GM23338 (cell line): ENCODE measurements around the gene DCPS. TPM values are rescaled to one million over a fixed set of nuclear protein-coding genes. Genes with fewer than 3 reads are reported as not detected.

Experiments used
- ATAC-seq: fragments of 200-7000 bp; cut with Tn5 transposase; 3 replicates; pipeline ENCODE4 v1.9.1; 2020
- DNase-seq: peaks from one replicate; pipeline ENCODE4 v3.0.0-alpha.2; 2015; ENCODE audit warnings: low spot score
- H2AFZ ChIP-seq: fragments of 200-600 bp; sonication (generic); 2 replicates; pipeline ENCODE4 v1.8.0; 2016; ENCODE audit warnings: antibody characterized with exemption, mild to moderate bottlenecking, moderate library complexity
- H3F3A ChIP-seq: fragments of 200-600 bp; sonication (generic); replicated peaks from 2 replicates; pipeline ENCODE4 v1.8.0; 2017; ENCODE audit warnings: antibody characterized with exemption, mixed run types, low read depth
- H3K27ac ChIP-seq: fragments of 200-600 bp; sonication (generic); 2 replicates; pipeline ENCODE4 v1.6.1; 2016; ENCODE audit warnings: low read depth
- H3K27me3 ChIP-seq: fragments of 200-600 bp; sonication (generic); 2 replicates; pipeline ENCODE4 v1.8.0; 2016; ENCODE audit warnings: mild to moderate bottlenecking, mixed run types, moderate library complexity; ENCODE audit not compliant: insufficient read depth
- H3K36me3 ChIP-seq: fragments of 200-600 bp; sonication (generic); 2 replicates; pipeline ENCODE4 v1.8.0; 2016; ENCODE audit warnings: mild to moderate bottlenecking; ENCODE audit not compliant: insufficient read depth
- H3K4me1 ChIP-seq: fragments of 200-600 bp; sonication (generic); 2 replicates; pipeline ENCODE4 v1.8.0; 2016; ENCODE audit warnings: mild to moderate bottlenecking, moderate library complexity; ENCODE audit not compliant: insufficient read depth
- H3K4me2 ChIP-seq: fragments of 200-600 bp; sonication (generic); 2 replicates; pipeline ENCODE4 v1.7.1; 2017; ENCODE audit warnings: mixed run types
- H3K4me3 ChIP-seq: fragments of 200-600 bp; sonication (generic); 2 replicates; pipeline ENCODE4 v1.6.1; 2016; ENCODE audit warnings: mixed run types
- H3K79me2 ChIP-seq: fragments of 200-600 bp; sonication (generic); replicated peaks from 2 replicates; pipeline ENCODE4 v1.8.0; 2017; ENCODE audit warnings: mild to moderate bottlenecking; ENCODE audit not compliant: insufficient read depth
- H3K9me2 ChIP-seq: fragments of 200-600 bp; sonication (generic); 2 replicates; pipeline ENCODE4 v1.8.0; 2017; ENCODE audit not compliant: insufficient read depth
- H4K20me1 ChIP-seq: fragments of 200-600 bp; sonication (generic); replicated peaks from 2 replicates; pipeline ENCODE4 v1.8.0; 2017; ENCODE audit warnings: mild to moderate bottlenecking; ENCODE audit not compliant: insufficient read depth
- H3K27ac Mint-ChIP-seq: 2 replicates; pipeline ENCODE4 v1.8.0; 2020; ENCODE audit warnings: inconsistent platforms, mild to moderate bottlenecking, moderate library complexity, mixed read lengths
- H3K27me3 Mint-ChIP-seq: 3 replicates; pipeline ENCODE4 v1.8.0; 2022; ENCODE audit warnings: low read depth, mild to moderate bottlenecking, moderate library complexity, mixed read lengths, inconsistent platforms; ENCODE audit not compliant: insufficient read depth, poor library complexity
- H3K36me3 Mint-ChIP-seq: 3 replicates; pipeline ENCODE4 v1.8.0; 2021; ENCODE audit warnings: low read depth, mild to moderate bottlenecking, inconsistent platforms, moderate library complexity, mixed read lengths
- H3K4me1 Mint-ChIP-seq: 3 replicates; pipeline ENCODE4 v1.8.0; 2020; ENCODE audit warnings: mild to moderate bottlenecking, inconsistent platforms, mixed read lengths
- H3K4me3 Mint-ChIP-seq: 3 replicates; pipeline ENCODE4 v1.8.0; 2021; ENCODE audit warnings: moderate library complexity, mild to moderate bottlenecking, inconsistent platforms, mixed read lengths
- H3K9me3 Mint-ChIP-seq: 3 replicates; pipeline ENCODE4 v1.8.0; 2020; ENCODE audit warnings: moderate library complexity, mild to moderate bottlenecking, inconsistent platforms, mixed read lengths
- CREB1 ChIP-seq: fragments of 250-450 bp; sonication (Bioruptor Pico); IDR thresholded peaks from 2 replicates; pipeline ENCODE4 v1.5.0; 2020; ENCODE audit warnings: low read depth, mild to moderate bottlenecking, moderate library complexity
- EZH2 ChIP-seq: fragments of 200-600 bp; sonication (generic); IDR thresholded peaks from one replicate; pipeline ENCODE4 v1.8.0; 2017; ENCODE audit warnings: antibody characterized with exemption, mild to moderate bottlenecking, low read depth; ENCODE audit not compliant: unreplicated experiment
- EZH2phosphoT487 ChIP-seq: fragments of 200-600 bp; sonication (generic); IDR thresholded peaks from one replicate; pipeline ENCODE4 v1.8.1; 2018; ENCODE audit warnings: antibody characterized with exemption; ENCODE audit not compliant: unreplicated experiment
- JUNB ChIP-seq: IDR thresholded peaks from one replicate; pipeline ENCODE4 v1.6.1; 2016; ENCODE audit warnings: antibody characterized with exemption; ENCODE audit not compliant: unreplicated experiment
- NANOG ChIP-seq: IDR thresholded peaks from 2 replicates; pipeline ENCODE4 v1.6.1; 2016; ENCODE audit warnings: antibody characterized with exemption, borderline replicate concordance
- POLR2AphosphoS5 ChIP-seq: IDR thresholded peaks from 2 replicates; pipeline ENCODE4 v1.6.1; 2016; ENCODE audit warnings: antibody characterized with exemption, low read depth
- STAT1 ChIP-seq: IDR thresholded peaks from one replicate; pipeline ENCODE4 v1.6.1; 2016; ENCODE audit warnings: antibody characterized with exemption; ENCODE audit not compliant: unreplicated experiment
- ZNF114 ChIP-seq: fragments of 250-450 bp; sonication (Bioruptor Pico); IDR thresholded peaks from 2 replicates; pipeline ENCODE4 v1.5.0; 2020; ENCODE audit warnings: mild to moderate bottlenecking, moderate library complexity
- ZNF331 ChIP-seq: fragments of 250-450 bp; sonication (Bioruptor Pico); IDR thresholded peaks from 2 replicates; pipeline ENCODE4 v1.5.0; 2020; ENCODE audit warnings: low read depth, mild to moderate bottlenecking, moderate library complexity
- polyA plus RNA-seq: library from polyadenylated mRNA; unstranded; fragments of >200 nt; fragmentation: Nextera tagmentation; extraction: Ambion mirVana; gene quantifications from 2 replicates; pipeline ENCODE4 v1.2.1, GENCODE V29; 2016
- total RNA-seq: library from RNA; depleted of rRNA; stranded (reverse); fragments of >200 nt; shearing (Covaris generic); gene quantifications from 2 replicates; pipeline ENCODE4 v1.2.3, GENCODE V29; 2014
- TF ChIP-seq, protein P1 (sequence below): IDR thresholded peaks from 2 replicates; pipeline ENCODE4 v1.6.1; 2016; ENCODE audit warnings: antibody characterized with exemption
- TF ChIP-seq, protein P2 (sequence below): IDR thresholded peaks from one replicate; pipeline ENCODE4 v1.6.1; 2018; ENCODE audit warnings: antibody characterized with exemption; ENCODE audit not compliant: unreplicated experiment
- TF ChIP-seq, protein P3 (sequence below), 2 experiments: fragments of 200-600 bp in 1 of 2; sonication (generic) in 1 of 2; conservative IDR thresholded peaks; 2 replicates each; pipeline versions ENCODE4 v1.5.1 to v1.6.1; 2016 to 2017; ENCODE audit warnings: antibody characterized with exemption in 2 of 2, low read depth in 2 of 2, mild to moderate bottlenecking in 2 of 2, moderate library complexity in 1 of 2
- TF ChIP-seq, protein P4 (sequence below): fragments of 250-450 bp; sonication (Bioruptor Pico); IDR thresholded peaks from 2 replicates; pipeline ENCODE4 v1.5.0; 2020; ENCODE audit warnings: mild to moderate bottlenecking, moderate library complexity

DCPS gene
- total and polyA plus RNA-seq, 2 experiments from 2014 or later: 26.8 to 46.4 TPM

DNA sequence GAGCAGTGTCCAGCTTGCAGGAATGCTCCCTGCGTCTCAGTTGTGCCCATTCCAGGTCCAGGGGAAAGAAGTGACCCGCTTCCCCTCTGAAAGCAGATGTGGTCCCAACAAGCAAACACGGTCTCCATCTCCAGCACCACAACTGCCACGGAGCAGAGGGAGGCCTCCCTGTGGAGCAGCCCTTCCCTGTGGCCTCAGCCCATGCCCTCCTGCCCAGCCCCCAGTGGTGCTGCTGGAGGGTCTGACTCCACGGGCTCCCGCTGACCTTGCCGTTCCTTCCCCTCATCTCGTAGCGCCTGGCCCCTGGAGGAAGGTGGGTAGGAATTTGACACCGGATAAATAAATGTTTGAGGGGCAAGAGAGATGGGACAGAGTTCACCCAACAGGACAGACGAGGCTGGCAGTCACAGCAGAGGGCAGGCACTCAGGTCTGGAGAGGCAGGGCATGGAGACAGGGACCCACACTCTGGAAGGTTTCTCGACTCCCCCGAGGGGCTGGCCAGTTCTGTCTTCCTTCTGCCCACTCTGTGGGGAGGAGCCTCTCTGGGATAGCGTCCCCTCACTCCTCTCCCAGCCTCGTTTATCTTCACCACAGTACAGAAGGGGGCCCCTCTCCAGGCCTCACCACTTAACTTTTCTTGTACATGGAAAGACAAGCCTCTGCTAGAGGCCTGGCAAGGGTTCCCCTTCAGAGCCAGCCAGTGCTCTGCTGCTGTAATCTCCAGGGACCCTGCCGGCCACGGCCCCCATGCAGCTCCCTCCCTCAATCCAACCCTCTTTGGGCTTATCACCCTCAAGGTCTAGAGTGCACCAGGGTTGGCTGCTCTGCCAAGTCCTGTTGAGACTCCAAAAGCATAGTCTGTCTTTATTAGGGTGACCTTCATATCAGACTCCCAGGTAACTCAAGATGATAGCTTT is 44.1 kb downstream of the DCPS start:
- Mint-ChIP-seq H3K4me1 (peaks cover 58% of the 10 kb centered on the region), H3K27ac (no peak overlapping the region), H3K36me3 (peaks cover 19% of the 10 kb centered on the region), H3K9me3 (no peaks in the 10 kb centered on the region; the same call in 2 of the 3 replicates), H3K27me3 (peaks cover 18% of the 10 kb centered on the region), H3K4me3 (no peak overlapping the region)
- H4K20me1 ChIP-seq: peaks cover 9% of the 10 kb centered on the region
- H3K4me2 ChIP-seq: no peak overlapping the region
- peaks cover 32% of the 10 kb centered on the region for H3K4me1 ChIP-seq
- H3K4me3 ChIP-seq: no peak overlapping the region
- peaks cover 32% of the 10 kb centered on the region for H3K79me2 ChIP-seq
- 0 out of 2 replicates have a peak, but pooled peaks cover 2% of the 10 kb centered on the region for H3K9me2 ChIP-seq
- no peak overlapping the region for H3K27ac ChIP-seq
- ATAC-seq (no peak), DNase-seq (no peak)
- H3K27me3 ChIP-seq: no peaks in the 10 kb centered on the region
- H2AFZ ChIP-seq: no peak overlapping the region
- H3F3A ChIP-seq: 0 out of 2 replicates have a peak, but pooled peaks cover 5% of the 10 kb centered on the region
- TF ChIP-seq EZH2phosphoT487 (no peak), NANOG (no peak), ZNF114 (no peak), ZNF331 (CRISPR knock-in tag) (no peak), STAT1 (no peak), JUNB (no peak), CREB1 (CRISPR knock-in tag) (no peak), EZH2 (no peak), POLR2AphosphoS5 (no peak)
- TF ChIP-seq, protein P1, sequence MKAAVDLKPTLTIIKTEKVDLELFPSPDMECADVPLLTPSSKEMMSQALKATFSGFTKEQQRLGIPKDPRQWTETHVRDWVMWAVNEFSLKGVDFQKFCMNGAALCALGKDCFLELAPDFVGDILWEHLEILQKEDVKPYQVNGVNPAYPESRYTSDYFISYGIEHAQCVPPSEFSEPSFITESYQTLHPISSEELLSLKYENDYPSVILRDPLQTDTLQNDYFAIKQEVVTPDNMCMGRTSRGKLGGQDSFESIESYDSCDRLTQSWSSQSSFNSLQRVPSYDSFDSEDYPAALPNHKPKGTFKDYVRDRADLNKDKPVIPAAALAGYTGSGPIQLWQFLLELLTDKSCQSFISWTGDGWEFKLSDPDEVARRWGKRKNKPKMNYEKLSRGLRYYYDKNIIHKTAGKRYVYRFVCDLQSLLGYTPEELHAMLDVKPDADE: no peak
- TF ChIP-seq, protein P2, sequence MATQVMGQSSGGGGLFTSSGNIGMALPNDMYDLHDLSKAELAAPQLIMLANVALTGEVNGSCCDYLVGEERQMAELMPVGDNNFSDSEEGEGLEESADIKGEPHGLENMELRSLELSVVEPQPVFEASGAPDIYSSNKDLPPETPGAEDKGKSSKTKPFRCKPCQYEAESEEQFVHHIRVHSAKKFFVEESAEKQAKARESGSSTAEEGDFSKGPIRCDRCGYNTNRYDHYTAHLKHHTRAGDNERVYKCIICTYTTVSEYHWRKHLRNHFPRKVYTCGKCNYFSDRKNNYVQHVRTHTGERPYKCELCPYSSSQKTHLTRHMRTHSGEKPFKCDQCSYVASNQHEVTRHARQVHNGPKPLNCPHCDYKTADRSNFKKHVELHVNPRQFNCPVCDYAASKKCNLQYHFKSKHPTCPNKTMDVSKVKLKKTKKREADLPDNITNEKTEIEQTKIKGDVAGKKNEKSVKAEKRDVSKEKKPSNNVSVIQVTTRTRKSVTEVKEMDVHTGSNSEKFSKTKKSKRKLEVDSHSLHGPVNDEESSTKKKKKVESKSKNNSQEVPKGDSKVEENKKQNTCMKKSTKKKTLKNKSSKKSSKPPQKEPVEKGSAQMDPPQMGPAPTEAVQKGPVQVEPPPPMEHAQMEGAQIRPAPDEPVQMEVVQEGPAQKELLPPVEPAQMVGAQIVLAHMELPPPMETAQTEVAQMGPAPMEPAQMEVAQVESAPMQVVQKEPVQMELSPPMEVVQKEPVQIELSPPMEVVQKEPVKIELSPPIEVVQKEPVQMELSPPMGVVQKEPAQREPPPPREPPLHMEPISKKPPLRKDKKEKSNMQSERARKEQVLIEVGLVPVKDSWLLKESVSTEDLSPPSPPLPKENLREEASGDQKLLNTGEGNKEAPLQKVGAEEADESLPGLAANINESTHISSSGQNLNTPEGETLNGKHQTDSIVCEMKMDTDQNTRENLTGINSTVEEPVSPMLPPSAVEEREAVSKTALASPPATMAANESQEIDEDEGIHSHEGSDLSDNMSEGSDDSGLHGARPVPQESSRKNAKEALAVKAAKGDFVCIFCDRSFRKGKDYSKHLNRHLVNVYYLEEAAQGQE: no peak
- TF ChIP-seq, protein P3, sequence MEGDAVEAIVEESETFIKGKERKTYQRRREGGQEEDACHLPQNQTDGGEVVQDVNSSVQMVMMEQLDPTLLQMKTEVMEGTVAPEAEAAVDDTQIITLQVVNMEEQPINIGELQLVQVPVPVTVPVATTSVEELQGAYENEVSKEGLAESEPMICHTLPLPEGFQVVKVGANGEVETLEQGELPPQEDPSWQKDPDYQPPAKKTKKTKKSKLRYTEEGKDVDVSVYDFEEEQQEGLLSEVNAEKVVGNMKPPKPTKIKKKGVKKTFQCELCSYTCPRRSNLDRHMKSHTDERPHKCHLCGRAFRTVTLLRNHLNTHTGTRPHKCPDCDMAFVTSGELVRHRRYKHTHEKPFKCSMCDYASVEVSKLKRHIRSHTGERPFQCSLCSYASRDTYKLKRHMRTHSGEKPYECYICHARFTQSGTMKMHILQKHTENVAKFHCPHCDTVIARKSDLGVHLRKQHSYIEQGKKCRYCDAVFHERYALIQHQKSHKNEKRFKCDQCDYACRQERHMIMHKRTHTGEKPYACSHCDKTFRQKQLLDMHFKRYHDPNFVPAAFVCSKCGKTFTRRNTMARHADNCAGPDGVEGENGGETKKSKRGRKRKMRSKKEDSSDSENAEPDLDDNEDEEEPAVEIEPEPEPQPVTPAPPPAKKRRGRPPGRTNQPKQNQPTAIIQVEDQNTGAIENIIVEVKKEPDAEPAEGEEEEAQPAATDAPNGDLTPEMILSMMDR (conservative IDR thresholded peaks at IDR 0.05; ENCODE audit: low read depth in 2 of 2): no peak
- TF ChIP-seq, protein P4, sequence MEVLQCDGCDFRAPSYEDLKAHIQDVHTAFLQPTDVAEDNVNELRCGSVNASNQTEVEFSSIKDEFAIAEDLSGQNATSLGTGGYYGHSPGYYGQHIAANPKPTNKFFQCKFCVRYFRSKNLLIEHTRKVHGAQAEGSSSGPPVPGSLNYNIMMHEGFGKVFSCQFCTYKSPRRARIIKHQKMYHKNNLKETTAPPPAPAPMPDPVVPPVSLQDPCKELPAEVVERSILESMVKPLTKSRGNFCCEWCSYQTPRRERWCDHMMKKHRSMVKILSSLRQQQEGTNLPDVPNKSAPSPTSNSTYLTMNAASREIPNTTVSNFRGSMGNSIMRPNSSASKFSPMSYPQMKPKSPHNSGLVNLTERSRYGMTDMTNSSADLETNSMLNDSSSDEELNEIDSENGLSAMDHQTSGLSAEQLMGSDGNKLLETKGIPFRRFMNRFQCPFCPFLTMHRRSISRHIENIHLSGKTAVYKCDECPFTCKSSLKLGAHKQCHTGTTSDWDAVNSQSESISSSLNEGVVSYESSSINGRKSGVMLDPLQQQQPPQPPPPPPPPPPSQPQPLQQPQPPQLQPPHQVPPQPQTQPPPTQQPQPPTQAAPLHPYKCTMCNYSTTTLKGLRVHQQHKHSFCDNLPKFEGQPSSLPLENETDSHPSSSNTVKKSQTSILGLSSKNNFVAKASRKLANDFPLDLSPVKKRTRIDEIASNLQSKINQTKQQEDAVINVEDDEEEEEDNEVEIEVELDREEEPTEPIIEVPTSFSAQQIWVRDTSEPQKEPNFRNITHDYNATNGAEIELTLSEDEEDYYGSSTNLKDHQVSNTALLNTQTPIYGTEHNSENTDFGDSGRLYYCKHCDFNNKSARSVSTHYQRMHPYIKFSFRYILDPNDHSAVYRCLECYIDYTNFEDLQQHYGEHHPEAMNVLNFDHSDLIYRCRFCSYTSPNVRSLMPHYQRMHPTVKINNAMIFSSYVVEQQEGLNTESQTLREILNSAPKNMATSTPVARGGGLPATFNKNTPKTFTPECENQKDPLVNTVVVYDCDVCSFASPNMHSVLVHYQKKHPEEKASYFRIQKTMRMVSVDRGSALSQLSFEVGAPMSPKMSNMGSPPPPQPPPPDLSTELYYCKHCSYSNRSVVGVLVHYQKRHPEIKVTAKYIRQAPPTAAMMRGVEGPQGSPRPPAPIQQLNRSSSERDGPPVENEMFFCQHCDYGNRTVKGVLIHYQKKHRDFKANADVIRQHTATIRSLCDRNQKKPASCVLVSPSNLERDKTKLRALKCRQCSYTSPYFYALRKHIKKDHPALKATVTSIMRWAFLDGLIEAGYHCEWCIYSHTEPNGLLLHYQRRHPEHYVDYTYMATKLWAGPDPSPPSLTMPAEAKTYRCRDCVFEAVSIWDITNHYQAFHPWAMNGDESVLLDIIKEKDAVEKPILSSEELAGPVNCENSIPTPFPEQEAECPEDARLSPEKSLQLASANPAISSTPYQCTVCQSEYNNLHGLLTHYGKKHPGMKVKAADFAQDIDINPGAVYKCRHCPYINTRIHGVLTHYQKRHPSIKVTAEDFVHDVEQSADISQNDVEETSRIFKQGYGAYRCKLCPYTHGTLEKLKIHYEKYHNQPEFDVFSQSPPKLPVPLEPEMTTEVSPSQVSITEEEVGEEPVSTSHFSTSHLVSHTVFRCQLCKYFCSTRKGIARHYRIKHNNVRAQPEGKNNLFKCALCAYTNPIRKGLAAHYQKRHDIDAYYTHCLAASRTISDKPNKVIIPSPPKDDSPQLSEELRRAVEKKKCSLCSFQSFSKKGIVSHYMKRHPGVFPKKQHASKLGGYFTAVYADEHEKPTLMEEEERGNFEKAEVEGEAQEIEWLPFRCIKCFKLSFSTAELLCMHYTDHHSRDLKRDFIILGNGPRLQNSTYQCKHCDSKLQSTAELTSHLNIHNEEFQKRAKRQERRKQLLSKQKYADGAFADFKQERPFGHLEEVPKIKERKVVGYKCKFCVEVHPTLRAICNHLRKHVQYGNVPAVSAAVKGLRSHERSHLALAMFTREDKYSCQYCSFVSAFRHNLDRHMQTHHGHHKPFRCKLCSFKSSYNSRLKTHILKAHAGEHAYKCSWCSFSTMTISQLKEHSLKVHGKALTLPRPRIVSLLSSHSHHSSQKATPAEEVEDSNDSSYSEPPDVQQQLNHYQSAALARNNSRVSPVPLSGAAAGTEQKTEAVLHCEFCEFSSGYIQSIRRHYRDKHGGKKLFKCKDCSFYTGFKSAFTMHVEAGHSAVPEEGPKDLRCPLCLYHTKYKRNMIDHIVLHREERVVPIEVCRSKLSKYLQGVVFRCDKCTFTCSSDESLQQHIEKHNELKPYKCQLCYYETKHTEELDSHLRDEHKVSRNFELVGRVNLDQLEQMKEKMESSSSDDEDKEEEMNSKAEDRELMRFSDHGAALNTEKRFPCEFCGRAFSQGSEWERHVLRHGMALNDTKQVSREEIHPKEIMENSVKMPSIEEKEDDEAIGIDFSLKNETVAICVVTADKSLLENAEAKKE (CRISPR knock-in tag): no peak
- 0 out of 2 replicates have a peak, but pooled peaks cover 5% of the 10 kb centered on the region for H3K36me3 ChIP-seq
